Ascending aorta (tissue), 2 donors: ENCODE results near the gene HIF3A. TPM values are rescaled to one million over a fixed set of nuclear protein-coding genes. Genes with fewer than 3 reads are reported as not detected.

Source experiments
- DNase-seq, 2 donors: peaks; one replicate each; pipeline ENCODE4 v3.0.0-alpha.2; 2019; ENCODE audit warnings: low spot score in 2 of 2
- H3K27ac ChIP-seq, 2 donors: fragments of 200-600 bp; sonication (generic); one replicate each; pipeline ENCODE4 v1.5.1; 2016 to 2017; ENCODE audit warnings: mild to moderate bottlenecking in 1 of 2
- H3K27me3 ChIP-seq: fragments of 200-600 bp; sonication (generic); one replicate; pipeline ENCODE4 v1.5.1; 2017
- H3K36me3 ChIP-seq, 2 donors: fragments of 200-600 bp; sonication (generic); one replicate each; pipeline ENCODE4 v1.5.1; 2016
- H3K4me1 ChIP-seq, 2 donors: fragments of 200-600 bp; sonication (generic); one replicate each; pipeline ENCODE4 v1.5.1; 2016 to 2017; ENCODE audit warnings: mild to moderate bottlenecking in 1 of 2
- H3K4me3 ChIP-seq, 2 donors: fragments of 200-600 bp; sonication (generic); one replicate each; pipeline ENCODE4 v1.5.1; 2016 to 2017; ENCODE audit warnings: mild to moderate bottlenecking in 1 of 2
- H3K9me3 ChIP-seq, 2 donors: fragments of 200-600 bp; sonication (generic); one replicate each; pipeline ENCODE4 v1.5.1; 2016
- CTCF ChIP-seq, 3 experiments: fragments of 200-600 bp in 2 of 3; fragments of 450-650 bp in 1 of 3; sonication (generic) in 2 of 3; IDR thresholded peaks; one replicate each; pipeline ENCODE4 v1.5.1; 2016 to 2019; ENCODE audit warnings: antibody characterized with exemption in 3 of 3, mild to moderate bottlenecking in 1 of 3, moderate library complexity in 1 of 3
- intact Hi-C: fragments of 100-400 bp; cut with DNase I; formaldehyde crosslinking; loops from one replicate; pipeline ENCODE4 v1.15.1; 2023
- total RNA-seq: library from RNA; depleted of rRNA; stranded (reverse); fragments of >200 nt; gene quantifications from one replicate; pipeline ENCODE4 v1.1.0, GENCODE V29; 2016

Gene HIF3A
- total RNA-seq, 1 donor from 2014 or later = 591 TPM

DNA sequence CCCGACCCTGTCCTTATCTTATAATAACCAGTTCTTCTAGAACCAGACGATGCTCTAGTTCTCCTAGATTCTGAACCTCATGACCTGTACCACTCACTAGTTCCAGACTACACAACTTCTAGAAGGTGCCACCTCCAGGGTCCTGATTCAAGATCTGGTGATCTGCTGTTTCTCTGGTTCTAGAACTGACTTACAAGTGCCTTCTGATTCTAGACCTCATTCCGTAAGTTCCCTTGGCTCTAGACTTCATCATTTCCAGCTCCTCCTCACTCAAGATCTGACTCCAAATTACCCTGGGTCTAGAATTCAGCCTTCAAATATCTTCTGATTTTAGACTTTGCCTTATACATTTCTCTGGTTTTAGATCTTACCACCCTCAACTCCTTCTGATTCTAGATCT, 45.1 kb downstream of the HIF3A start:
- H3K4me1 ChIP-seq = peaks cover 0 to 5% of the 10 kb centered on the region in 2 donors
- no peak for TF ChIP-seq CTCF (IDR thresholded peaks at IDR 0.05)
- intact Hi-C loops = no loop called here
- no peaks in the 10 kb centered on the region for H3K27me3 ChIP-seq
- DNase-seq = no peak
- H3K9me3 ChIP-seq = no peaks in the 10 kb centered on the region
- peaks cover 35 to 37% of the 10 kb centered on the region in 2 donors for H3K36me3 ChIP-seq
- H3K4me3 ChIP-seq = no peak overlapping the region
- H3K27ac ChIP-seq = no peak overlapping the region

DNA sequence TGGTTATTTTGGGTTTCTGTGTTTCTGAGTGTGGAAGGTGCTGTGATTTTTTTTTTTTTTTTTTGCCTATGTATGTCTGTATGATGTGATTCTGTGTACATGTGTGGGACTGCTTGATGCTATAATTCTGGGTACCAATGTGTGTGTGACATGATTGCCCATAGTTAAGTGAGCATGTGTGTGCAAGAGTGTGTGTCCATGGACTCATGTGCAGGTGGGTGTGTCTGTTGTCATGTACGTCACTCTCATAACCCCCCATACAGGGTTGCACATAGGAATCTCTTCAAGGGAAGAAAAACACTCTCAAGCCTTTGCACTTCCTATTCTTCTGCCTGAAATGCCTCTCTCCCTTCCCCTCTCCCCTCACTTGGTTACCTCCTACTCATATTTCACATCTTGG, 47.5 kb downstream of the HIF3A start:
- Histone ChIP-seq H3K4me1 (peaks cover 0 to 23% of the 10 kb centered on the region in 2 donors), H3K4me3 (no peak overlapping the region), H3K27ac (no peak overlapping the region), H3K36me3 (peaks cover 13 to 14% of the 10 kb centered on the region in 2 donors), H3K9me3 (no peaks in the 10 kb centered on the region), H3K27me3 (no peaks in the 10 kb centered on the region)
- no peak for TF ChIP-seq CTCF (IDR thresholded peaks at IDR 0.05)
- DNase-seq = no peak
- intact Hi-C loops = no loop called here

DNA sequence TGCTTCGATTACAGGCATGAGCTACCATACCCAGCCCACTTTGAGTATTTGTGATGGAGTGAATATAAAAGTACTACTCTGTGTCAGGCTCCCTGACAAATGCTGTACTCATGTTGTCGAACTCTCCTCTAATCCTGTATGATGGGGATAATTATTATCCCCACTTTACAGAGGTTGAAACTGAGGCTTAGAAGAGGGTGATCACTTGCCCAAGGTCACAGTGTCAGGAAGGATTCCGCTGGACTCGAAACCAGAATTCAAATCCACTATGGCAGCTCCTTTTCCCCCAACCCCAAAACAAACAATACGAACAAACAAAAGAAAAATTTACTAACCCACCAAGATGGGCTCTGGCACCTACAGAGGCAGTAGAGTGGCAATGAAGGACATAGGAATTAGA, 48.3 kb downstream of the HIF3A start:
- H3K4me1 ChIP-seq = peaks cover 4 to 31% of the 10 kb centered on the region in 2 donors
- H3K27me3 ChIP-seq = no peaks in the 10 kb centered on the region
- no peak overlapping the region for H3K4me3 ChIP-seq
- H3K27ac ChIP-seq = no peak overlapping the region
- no peak for TF ChIP-seq CTCF (IDR thresholded peaks at IDR 0.05)
- H3K36me3 ChIP-seq = peaks cover 5 to 6% of the 10 kb centered on the region in 2 donors
- intact Hi-C loops = no loop called here
- no peak for DNase-seq
- H3K9me3 ChIP-seq = no peaks in the 10 kb centered on the region

GRCh38 chr19:46346821-46347571, 50.2 kb downstream of the HIF3A start, which contains the start of gene PPP5C:
TSS of gene PPP5C (plus strand) at chr19:46347087. CDS start at chr19:46347097, 10 bp downstream.
- peak; percentile 72 to 84 (median 80) for TF ChIP-seq CTCF (IDR thresholded peaks at IDR 0.05)
- peaks cover 23 to 49% of the 10 kb centered on the region in 2 donors for H3K4me1 ChIP-seq
- peak within 1 kb of the TSS; percentile 91 to 98 for H3K4me3 ChIP-seq
- intact Hi-C loops = loop anchor here (2.0 kb wide), 2 partner anchors 46 to 66 kb away; no protein-coding TSS in a partner anchor
- no peaks in the 10 kb centered on the region for H3K36me3 ChIP-seq
- H3K9me3 ChIP-seq = no peaks in the 10 kb centered on the region
- peak within 1 kb of the TSS; percentile 66 to 72 for H3K27ac ChIP-seq
- peak; percentile 48 to 94 for DNase-seq
- H3K27me3 ChIP-seq = no peaks in the 10 kb centered on the region

DNA sequence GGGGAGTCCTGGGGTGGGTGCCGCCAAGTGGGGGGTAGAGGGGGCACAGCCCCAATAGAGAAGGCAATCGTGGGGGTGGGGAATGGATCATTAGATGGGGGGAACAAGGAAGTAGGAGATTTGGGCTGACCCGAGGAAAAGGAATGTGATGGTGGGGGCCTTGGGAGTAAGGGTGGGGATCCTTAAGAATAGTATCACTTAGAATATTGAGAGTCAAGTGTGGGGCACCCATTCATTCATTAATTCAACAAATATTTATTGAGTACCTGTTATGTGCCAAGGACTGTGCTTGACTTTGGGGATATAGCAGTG, 50.7 kb downstream of the HIF3A start:
- peak overlapping the region in 1 of 2 donors; percentile 72 for H3K27ac ChIP-seq
- H3K4me1 ChIP-seq = peaks cover 24 to 53% of the 10 kb centered on the region in 2 donors
- TF ChIP-seq CTCF (IDR thresholded peaks at IDR 0.05) = no peak
- intact Hi-C loops = loop anchor here (2.0 kb wide), 2 partner anchors 47 to 67 kb away; no protein-coding TSS in a partner anchor
- no peaks in the 10 kb centered on the region for H3K27me3 ChIP-seq
- H3K9me3 ChIP-seq = no peaks in the 10 kb centered on the region
- H3K4me3 ChIP-seq = peak overlapping the region; percentile 91 to 98
- no peaks in the 10 kb centered on the region for H3K36me3 ChIP-seq
- no peak for DNase-seq
